ENCODE data around the gene COL9A2.

- no peak for TF ChIP-seq CTCF (IDR thresholded peaks at IDR 0.05)
- TF ChIP-seq POLR2A (IDR thresholded peaks at IDR 0.05): no peak
Measured at GRCh38 chr1:40305871-40306270, 11.2 kb downstream of the COL9A2 start.

Measured in body of pancreas (tissue), 4 donors.